ENCODE data around the gene PAWR.
"Not testable (repeated sequence)": the region's sequence is repeated elsewhere in the genome, so short reads cannot be mapped to it uniquely, and the experiment has no call there.

The PAWR gene

DNA sequence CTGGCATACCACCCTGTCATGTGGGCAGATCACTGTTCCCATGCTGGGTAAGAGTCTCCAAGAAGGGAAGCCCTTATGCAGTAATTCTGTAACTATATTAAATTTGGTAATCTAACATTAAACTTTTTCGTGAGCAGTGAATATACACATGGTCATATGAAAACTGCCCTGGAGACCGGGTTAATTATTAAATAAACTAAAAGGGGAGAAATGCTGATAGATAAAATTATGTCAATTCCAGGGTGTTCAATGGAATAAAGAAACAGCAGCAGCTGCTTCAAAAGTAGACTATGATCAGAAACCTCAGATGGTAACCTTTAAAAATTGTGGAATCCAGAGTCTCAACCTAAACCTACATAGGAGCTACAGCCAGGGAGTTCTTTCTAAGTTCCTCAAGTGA is 100.0 kb downstream of the PAWR start:
- no peak for DNase-seq (ENCODE audit: low read depth)

DNA sequence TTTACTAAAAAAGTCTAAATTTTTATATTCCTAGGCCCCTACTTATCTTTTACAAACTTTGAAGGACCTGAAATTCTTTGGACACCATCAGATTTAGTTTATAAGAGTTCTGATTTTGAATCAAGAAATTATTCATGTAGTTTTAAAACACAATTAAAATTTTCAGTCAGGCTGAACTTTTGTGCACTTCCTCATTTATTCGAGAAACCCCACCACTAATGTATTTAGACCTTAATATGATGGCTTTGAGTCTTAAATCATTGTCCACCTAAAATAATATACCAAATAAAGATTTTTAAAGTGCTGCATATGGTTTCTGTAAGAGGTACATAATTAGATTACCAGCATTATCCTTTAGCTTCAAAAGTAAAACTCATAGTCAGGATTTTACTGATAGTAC is 103.4 kb downstream of the PAWR start:
- DNase-seq (ENCODE audit: low read depth), result no peak

GRCh38 chr12:79585147-79585546 is 105.6 kb downstream of the PAWR start:
- no peak for DNase-seq (ENCODE audit: low read depth)

- no peak for DNase-seq (ENCODE audit: low read depth)
Observed at GRCh38 chr12:79573820-79574219, 116.9 kb downstream of the PAWR start.

GRCh38 chr12:79569679-79570078 is 121.1 kb downstream of the PAWR start:
- DNase-seq (ENCODE audit: low read depth), result no peak

DNA sequence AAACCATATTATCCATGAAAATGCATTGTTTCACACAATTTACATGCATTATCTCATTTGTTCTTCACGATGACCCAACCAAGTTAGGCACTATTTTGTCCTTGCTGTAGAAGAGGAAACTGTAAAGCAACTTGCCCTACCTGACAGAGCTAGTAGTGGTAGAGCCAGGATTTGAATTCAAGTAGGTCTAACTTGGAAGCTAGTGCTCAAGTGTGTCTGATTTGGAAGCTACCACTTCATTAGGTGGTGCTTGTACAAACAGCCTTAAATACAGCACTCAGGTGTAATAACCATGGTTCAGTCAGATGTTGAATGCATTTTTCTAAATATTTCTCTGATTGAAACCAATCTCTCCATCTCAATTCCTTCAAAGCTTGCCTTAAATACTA is 123.6 kb downstream of the PAWR start:
- DNase-seq (ENCODE audit: low read depth), result no peak

DNA sequence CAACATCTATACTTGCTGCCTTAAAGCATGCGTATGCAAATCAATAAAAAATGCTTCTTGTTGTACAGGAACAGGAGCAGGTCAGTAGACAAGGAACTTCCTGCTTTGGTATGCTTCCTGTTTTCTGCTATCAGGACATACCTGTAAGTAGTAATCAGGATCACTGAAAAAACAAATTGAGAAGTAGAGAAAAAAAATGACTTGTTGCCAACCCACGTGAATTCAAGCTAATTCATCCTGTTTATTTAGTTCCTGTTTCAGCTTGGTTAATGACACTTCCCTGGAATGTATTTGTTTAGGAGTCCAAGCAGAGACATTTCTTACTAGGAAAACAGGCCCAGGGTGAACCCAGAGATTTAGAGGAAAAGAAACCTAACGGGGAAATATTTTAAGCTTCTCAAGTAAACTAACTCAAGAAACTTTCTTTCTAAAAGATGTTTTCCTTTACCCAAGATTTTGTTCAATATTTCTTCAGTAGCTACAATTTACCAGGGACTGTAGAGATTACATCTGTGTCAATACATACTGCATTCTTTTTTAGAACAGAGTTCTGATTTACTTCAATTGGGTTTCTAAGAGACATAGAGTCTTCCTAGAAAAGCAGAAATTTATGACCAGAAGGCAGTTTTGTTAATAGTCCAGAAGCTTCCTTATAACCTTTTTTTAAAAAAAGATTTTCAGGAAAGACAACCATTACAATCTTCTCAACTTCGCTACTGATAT is 124.2 kb downstream of the PAWR start:
- DNase-seq (ENCODE audit: low read depth), result no peak

GRCh38 chr12:79564727-79565350 is 125.9 kb downstream of the PAWR start:
- DNase-seq (ENCODE audit: low read depth), result not testable (repeated sequence)

- DNase-seq (ENCODE audit: low read depth), result no peak
Observed at GRCh38 chr12:79563021-79563740, 127.6 kb downstream of the PAWR start.

DNA sequence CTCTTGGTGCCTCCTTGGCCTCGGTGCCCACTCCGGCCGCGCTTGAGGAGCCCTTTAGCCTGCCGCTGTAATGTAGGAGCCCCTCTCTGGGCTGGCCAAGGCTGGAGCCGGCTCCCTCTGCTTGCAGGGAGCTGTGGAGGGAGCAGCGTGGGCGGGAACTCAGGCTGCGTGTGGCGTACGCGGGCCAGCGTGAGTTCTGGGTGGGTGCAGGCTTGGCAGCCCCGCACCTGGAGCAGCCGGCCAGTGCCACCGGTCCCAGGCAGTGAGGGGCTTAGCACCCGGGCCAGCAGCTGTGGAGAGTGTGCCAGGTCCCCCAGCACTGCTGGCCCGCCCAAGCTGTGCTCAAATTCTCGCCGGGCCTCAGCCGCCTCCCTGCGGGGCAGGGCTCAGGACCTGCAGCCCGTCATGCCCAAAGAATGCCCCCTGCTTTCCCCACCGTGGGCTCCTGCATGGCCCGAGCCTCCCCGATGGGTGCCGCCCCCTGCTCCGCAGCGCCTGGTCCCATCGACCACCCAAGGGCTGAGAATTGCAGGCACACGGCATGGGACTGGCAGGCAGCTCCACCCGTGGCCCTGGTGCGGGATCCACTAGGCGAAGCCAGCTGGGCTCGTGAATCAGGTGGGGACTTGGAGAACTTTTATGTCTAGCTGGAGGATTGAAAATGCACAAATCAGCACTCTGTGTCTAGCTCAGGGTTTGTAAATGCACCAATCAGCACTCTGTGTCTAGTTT is 129.2 kb downstream of the PAWR start:
- DNase-seq (ENCODE audit: low read depth), result no peak

DNA sequence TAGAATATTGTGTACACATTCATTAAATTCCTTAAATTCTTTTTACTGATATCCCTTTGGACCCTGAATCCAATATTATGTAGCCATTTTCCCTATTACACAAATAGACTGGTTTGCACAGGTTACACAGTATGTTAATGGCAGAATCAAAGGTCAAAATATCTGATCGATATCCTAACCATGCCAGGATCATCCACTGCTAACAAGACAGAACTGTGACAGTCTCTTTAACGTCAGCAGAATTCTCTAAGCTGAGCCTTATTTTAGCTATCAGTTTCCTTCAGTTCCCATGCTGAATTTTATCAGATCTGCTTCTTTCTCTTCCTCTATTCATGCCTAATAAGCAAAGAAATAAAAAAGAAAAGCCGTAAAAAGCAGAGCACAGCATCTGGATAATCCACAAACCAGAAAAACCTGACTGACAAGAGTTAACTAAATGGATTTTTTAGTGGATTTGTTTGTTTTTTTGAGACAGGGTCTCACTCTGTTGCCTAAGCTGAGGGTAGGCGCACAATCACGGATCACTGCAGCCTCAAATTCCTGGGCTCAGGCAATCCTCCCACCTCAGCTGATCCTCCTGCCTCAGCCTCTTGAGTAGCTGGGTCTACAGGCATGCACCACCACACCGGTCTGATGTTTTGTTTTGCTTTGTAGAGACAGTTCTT is 130.4 kb downstream of the PAWR start:
- no peak for DNase-seq (ENCODE audit: low read depth)

DNA sequence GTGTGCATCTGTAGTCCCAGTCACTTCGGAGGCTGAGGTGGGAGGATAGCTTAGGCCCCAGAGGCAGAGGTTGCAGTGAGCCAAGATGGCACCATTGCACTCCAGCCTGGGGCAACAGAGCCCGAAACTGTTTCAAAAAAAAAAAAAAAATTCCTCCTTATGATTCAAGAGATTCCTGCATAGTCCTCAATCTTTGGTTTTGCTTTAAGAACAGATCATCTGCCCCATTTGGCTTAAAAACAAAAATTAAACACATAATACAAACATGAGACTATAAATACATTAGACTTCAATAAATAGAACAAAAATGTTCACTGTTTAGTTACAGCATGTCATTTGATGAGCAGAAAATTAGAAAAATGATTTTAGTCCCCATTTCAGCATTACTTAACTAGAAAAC is 131.2 kb downstream of the PAWR start:
- DNase-seq (ENCODE audit: low read depth), result no peak

- DNase-seq (ENCODE audit: low read depth), result no peak
Observed at GRCh38 chr12:79558924-79559469, 131.8 kb downstream of the PAWR start.

DNA sequence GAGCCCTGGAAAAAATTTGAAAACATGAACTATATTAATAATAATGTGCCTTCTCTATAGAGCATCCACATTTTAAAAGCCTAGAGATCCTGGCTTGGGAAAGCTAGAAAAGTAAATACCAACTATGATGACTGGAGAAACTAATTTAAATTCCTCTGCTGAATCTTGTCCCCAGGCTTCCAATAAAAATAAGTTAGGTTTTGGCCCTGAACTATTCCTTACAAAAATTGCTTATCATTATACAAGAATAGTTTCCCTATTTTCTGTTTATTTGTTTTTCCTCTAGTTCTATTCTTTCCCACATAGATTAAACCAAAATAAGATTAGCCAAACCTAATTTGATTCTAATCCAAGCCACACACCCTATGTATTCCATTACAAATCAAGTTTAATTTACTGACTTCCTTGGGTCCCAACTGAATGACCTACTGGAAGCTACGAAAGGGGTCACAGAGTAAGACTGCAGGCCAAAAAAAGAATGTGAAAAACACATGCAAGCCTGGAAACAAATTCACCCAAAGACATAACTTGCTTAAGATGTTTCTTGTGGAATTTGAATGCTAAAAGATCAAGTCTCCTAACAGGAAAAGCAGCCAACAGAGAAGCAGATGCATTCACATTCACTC is 133.0 kb downstream of the PAWR start:
- no peak for DNase-seq (ENCODE audit: low read depth)

GRCh38 chr12:79555028-79555925 is 135.5 kb downstream of the PAWR start:
- no peak for DNase-seq (ENCODE audit: low read depth)

GRCh38 chr12:79553863-79554574 is 136.7 kb downstream of the PAWR start:
- no peak for DNase-seq (ENCODE audit: low read depth)

DNA sequence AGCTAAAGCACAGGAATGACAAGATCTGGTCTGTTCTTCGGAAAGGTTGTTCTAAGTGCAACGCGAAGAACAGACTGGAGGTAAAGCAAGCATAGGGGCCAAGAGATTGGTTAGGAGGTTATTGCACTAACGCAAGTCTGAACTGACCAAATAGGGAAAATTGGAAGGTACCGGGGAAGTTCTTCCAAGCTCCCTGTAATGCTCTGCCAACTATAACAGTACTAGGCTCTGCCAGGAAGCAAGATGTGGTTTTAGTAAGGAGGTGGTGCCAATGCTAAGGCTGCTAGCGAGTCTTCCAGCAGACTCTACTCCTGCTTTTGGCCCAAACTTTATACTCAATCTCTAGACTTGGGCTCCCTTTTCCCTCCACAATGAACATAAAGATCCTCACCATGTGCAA is 138.6 kb downstream of the PAWR start:
- DNase-seq (ENCODE audit: low read depth), result no peak

GRCh38 chr12:79549531-79550271 is 141.1 kb downstream of the PAWR start:
- no peak for DNase-seq (ENCODE audit: low read depth)

DNA sequence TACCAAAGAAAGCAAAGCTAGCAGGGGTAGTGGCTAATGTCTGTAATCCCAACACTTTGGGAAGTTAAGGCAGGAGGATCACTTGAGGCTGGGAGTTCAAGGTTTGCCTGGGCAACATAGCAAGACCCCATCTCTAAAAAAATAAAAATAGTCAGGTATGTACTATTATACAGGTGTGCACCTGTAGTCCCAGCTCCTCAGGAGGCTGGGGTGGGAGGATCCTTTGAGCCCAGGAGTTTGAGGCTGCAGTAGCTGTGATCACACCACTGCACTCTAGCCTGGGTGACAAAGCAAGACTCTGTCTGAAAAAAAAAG is 142.2 kb downstream of the PAWR start:
- DNase-seq (ENCODE audit: low read depth), result no peak
